GM21360 (cell line): ENCODE measurements around the gene TMEM165.

Experiments
- ATAC-seq: cut with Tn5 transposase; IDR thresholded peaks from one replicate; pipeline ENCODE4 v1.9.1; 2021; ENCODE audit warnings: mild to moderate bottlenecking, moderate library complexity; ENCODE audit not compliant: unreplicated experiment

Gene TMEM165

GRCh38 chr4:55367084-55367722 lies 28.6 kb upstream of the TMEM165 start:
- no peak for ATAC-seq

GRCh38 chr4:55369968-55370367 lies 25.8 kb upstream of the TMEM165 start:
- no peak for ATAC-seq

- no peak for ATAC-seq
These were observed 23.5 kb upstream of the TMEM165 start for GRCh38 chr4:55372259-55372658.

- no peak for ATAC-seq
These were observed 22.3 kb upstream of the TMEM165 start for GRCh38 chr4:55373461-55373860.

- no peak for ATAC-seq
These were observed 19.1 kb upstream of the TMEM165 start for GRCh38 chr4:55376698-55377097.

GRCh38 chr4:55378617-55379467 lies 16.9 kb upstream of the TMEM165 start:
- no peak for ATAC-seq

GRCh38 chr4:55380576-55380975 lies 15.2 kb upstream of the TMEM165 start:
- ATAC-seq: no peak

GRCh38 chr4:55381502-55381901 lies 14.3 kb upstream of the TMEM165 start:
- no peak for ATAC-seq

GRCh38 chr4:55382488-55383003 lies 13.2 kb upstream of the TMEM165 start:
- no peak for ATAC-seq

- ATAC-seq: no peak
These were observed 10.5 kb upstream of the TMEM165 start for GRCh38 chr4:55385201-55385649.

- peak; percentile 92 for ATAC-seq
These were observed 9.7 kb upstream of the TMEM165 start for GRCh38 chr4:55386073-55386472.

GRCh38 chr4:55386840-55387239 lies 8.9 kb upstream of the TMEM165 start:
- ATAC-seq: no peak

GRCh38 chr4:55393461-55394320 lies 2.1 kb upstream of the TMEM165 start:
- peak; percentile 23 for ATAC-seq

- ATAC-seq: no peak
These were observed 584 bp upstream of the TMEM165 start for GRCh38 chr4:55395218-55395528.

- ATAC-seq: peak; percentile 23
These were observed 760 bp downstream of the TMEM165 start for GRCh38 chr4:55396308-55397125.

GRCh38 chr4:55397126-55397436 lies 1.3 kb downstream of the TMEM165 start:
- no peak for ATAC-seq

- no peak for ATAC-seq
These were observed 2.0 kb downstream of the TMEM165 start for GRCh38 chr4:55397520-55398321.

GRCh38 chr4:55398461-55398860 lies 2.7 kb downstream of the TMEM165 start:
- ATAC-seq: no peak

GRCh38 chr4:55398966-55399365 lies 3.2 kb downstream of the TMEM165 start:
- no peak for ATAC-seq

GRCh38 chr4:55399581-55399980 lies 3.8 kb downstream of the TMEM165 start:
- ATAC-seq: no peak
